NCI-H2029 treated with DMSO at 0.1 percent for 48 hours (cell line): Measurements from ENCODE around the gene C19orf38.

Experiments used
- DNase-seq: peaks from one replicate; lab custom pipeline; 2025; lab: John Stamatoyannopoulos, UW

Gene C19orf38, protein sequence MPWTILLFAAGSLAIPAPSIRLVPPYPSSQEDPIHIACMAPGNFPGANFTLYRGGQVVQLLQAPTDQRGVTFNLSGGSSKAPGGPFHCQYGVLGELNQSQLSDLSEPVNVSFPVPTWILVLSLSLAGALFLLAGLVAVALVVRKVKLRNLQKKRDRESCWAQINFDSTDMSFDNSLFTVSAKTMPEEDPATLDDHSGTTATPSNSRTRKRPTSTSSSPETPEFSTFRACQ

DNA sequence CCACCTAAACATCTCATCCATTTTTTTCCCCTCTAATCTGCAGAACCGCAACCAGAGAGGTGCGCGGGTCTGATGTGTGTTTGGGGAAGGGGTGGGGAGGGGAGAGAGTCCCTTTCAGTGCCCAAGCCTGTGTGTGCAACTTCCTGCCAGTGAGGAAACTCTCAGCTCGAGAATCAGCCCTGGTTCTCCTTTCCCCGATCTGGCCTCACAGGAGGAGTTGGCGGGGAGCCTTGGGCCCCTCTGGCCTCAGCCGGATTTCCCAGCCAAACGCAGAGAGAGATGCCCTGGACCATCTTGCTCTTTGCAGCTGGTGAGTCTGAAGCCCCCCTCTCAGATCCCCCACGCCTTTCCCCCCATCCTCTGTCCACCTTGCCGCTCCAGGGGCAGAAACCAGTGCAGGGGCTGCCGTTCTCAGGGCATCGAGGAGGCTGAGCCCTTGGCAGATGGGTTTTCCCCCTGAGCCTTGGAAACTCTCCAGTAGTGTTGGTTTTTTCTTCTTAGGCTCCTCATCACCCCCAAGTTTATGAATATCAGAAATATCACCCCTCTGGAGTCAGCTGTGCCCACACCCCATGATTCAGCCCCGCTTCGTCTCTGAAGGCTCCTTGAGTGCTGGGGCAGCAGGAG is at the start of gene C19orf38:
TSS of gene C19orf38 (plus strand) at position 186 of the 627 bp plus-strand sequence. CDS start at position 280, 94 bp downstream.
- DNase-seq: no peak

DNA sequence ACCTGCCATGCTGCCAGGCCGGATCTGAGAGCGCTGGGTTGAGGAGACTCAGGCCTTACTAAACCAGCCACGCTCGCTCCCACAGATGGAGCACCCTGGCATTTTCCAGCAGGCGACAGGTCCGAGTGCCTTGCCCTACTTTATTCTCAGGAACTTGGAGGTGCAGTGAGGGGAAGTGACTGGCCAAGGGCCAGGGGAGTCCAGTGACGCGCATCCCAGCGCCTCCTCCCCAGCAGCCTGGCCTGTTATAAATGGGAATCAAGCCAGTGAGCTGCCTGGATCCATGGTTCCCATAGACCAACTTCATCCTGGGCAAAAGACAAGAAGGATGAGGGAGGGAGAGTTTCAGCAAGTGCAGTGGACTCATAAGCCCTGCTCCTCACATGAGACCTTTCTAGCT is 47.7 kb upstream of the C19orf38 start:
- DNase-seq: no peak

DNA sequence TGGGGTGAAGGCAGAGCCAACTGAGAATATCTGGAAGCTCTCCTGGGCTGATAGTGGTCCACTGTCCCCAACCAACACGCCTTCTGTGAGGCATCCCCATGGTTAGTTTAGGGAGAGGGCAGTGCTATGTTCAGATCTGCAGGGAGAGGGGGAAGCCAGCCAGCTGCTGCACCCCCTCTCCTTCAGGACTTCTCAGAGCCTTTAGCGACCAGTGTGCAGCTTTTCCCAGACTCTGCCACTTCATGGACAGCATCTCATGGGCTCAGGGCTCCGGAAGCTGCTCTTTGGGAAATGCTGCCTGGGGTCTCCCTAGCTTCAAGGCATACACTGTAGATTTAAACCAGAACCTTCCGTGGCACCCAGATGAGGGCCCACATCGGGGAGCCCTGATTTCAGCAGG is 45.7 kb upstream of the C19orf38 start:
- no peak for DNase-seq

DNA sequence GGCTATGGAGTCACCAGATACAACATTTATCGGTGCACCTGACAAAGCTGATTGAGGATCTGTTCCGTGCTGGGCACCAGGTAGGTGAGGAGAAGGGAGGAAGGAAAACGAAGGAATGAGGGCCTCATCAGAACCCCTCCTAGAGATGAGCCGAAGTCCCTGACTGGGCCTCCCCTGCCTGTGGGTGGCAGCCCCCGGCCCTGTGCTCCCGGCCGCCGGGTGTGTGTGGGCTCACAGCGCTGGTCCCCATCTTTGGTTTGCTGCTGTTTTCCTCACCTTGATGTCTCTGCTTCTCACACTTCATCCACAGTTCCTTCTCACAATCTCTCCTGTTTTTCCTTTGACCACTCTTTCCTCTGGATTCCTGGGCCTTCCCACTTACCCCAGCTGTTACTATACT is 45.0 kb upstream of the C19orf38 start:
- DNase-seq: no peak

DNA sequence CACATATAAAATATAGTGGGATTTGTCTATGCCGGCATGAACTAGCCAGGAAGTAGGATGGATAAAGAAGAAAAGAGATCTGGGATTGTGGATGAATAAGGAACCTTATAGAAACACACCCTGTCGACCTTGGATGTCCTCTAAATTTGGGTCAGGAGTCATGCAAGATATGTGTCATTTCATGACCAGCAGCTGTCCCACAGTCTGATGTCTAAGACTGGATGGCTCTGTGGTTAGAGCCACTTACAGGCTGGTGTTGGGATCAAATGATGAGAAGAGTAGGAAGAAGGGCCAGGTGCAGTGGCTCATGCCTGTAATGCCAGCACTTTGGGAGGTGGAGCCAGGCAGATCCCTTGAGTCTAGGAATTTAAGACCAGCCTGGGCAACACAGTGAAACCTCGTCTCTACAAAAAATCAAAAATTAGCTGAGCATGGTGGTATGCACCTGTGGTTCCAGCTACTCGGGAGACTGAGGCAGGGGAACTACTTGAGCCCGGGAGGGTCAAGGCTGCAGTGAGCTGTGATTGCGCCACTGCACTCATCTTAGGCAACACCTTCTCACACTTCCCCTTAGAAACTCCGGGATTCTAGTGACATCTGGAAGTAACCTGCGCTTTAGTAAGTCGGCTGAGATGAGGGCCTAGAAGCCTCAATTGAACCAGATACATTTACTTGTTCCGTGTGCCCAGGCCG is 43.0 kb upstream of the C19orf38 start:
- DNase-seq: no peak

DNA sequence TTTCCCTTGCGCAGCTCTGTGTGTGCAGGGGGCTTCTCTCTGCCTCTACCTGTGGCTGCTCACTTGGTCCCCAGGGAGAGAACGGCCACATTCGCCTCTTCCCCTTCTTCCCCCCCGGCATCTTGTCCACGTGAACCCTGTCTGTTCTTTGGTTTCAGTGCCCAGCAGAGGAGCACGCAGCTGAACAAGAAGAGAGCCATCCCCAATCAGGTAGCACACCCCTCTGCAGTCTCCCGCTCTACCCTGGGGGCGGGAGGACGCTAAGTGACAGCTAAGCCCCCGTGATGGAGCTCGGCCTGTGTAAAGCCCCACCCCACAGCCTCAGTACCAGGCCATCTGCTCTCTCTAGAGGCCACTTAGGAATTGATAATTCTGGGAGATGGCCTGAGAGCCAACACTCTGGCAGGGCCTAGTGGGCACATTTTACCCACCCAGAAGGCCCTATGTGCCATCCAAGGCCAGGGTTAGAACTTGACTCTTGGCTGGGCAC is 42.4 kb upstream of the C19orf38 start:
- DNase-seq: no peak

DNA sequence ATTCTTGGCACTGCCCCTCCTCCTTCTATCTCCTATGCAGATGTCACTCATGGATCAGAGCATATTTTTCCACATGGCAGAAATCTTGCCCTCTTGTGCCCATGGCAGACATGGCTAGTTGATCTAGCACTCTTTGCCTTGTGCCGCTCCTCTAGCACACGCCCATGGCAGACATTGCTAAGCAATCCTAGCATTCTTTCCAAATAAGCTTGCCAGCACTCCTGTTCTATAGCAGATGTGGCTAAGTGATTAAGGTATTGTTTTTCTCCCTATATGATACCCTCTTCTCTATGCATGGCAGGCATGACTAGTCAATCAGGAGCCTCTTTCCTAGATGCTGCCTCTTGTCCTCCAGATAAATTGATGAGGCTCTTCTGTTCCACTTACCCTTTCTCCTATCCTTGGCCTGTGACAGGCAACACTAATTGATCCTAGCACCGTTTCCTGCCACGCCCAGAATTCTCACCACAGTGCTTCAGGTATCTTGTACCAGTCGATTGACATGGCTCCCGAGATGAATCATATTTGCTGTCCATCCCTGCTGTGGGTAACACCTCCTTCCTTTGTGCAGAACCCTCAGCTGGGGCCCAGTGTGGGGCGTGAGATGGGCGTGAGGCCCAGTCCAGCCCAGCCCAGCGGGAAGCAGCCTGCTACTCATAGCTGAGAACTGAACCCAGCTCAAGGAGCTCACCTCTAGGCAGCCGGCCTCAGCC is 39.1 kb upstream of the C19orf38 start:
- DNase-seq: no peak

DNA sequence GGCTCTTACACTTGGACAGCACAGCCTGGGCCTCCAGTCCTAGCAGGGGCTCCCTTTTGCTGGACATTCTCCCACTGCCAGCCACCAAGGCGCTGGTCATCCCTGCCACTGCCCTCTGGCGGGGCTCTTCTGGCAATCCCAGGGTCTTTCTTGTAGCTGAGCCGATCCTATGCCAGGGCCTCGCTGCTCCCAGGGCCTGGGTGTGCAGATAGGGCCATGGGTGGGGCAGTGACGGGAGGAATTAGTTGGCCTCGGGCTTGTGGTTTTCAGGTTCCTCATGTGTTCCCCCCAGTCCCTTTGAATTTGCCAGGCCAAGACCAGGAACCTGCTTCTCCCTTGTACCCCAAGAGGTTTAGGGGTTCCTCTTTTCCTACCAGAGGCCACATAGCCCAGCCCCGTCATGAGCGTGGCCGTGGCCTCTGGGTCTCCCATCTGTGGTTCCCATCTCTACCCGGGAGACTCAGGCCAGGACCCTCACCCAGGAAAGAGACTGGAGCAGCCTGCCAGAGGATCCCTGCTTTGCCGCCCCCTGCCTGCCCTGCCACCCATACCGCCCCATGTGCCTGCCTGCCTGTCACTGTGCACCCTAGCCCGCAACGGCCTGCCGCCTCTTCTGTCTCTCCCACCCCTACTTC is 38.4 kb upstream of the C19orf38 start:
- no peak for DNase-seq

DNA sequence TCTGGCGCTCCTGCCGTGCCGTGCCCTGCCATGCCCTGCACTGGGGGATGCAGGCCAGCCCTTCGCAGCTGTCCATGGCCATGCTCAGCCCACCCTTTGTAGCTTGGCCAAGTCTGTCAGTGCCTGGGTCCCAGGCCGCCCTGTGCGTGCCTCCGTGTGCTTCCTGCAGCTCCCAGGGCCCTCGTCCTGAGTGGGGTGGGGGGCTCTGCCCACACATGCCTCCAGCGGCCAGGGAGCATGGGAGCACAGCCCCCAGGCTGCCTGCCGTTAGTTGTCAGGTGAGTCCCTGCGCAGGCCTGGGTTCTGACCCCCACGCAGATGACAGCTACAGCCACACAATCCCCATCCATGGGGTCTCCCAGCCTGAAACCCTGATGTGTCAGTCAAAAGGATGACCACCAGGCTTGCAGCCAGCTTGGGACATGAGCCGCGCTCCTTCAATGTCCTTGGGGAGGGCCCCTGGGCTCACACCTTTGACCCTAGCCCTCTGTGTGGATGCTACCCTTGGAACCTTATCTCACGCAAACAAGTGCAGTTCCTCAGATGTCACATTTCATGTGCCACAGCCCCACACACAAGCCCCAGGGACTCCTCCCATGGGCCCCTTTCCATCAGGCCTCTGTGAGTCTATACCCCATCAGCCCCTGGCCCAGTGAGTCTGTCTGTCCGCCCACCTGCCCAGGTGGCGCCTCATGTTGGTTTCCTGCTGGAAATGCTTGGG is 36.7 kb upstream of the C19orf38 start:
- no peak for DNase-seq

DNA sequence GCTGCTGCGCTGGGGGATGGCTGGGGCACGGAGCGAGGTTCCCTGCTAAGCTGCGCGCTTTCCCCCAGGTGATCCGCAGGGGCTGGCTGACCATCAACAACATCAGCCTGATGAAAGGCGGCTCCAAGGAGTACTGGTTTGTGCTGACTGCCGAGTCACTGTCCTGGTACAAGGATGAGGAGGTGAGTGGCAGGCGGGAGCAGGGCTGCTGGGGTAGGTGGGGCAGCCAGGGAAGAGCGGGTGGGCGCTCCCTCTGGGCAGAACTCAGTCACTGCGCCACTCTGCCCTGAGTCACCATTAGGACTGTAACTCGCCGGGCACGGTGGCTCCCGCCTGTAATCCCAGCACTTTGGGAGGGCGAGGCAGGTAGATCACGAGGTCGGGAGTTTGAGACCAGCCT is 36.0 kb upstream of the C19orf38 start:
- DNase-seq: no peak

DNA sequence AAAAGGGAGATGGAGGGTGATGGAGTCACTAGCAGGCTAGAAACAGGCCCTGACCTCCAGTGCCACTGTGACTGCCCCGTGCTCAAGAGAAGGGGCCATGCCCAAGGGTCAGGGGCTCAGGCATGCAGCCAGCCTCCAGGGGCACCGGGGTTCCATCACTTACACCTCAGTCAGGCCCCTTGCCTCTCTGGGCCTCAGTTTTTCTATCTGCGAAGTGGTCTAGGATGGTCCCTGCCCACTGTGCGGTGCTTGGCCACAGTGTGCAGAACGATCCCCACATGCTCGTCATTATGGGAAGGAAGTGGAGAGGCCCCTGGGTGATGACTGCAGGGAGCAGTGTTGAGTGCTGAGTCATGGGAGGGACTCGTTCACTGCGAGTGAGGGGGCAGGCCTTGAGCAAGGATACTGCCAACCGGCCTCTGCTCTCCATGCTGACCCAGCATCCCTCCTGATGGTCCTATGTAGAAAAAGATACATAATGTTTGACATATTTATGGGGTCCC is 35.3 kb upstream of the C19orf38 start:
- no peak for DNase-seq

DNA sequence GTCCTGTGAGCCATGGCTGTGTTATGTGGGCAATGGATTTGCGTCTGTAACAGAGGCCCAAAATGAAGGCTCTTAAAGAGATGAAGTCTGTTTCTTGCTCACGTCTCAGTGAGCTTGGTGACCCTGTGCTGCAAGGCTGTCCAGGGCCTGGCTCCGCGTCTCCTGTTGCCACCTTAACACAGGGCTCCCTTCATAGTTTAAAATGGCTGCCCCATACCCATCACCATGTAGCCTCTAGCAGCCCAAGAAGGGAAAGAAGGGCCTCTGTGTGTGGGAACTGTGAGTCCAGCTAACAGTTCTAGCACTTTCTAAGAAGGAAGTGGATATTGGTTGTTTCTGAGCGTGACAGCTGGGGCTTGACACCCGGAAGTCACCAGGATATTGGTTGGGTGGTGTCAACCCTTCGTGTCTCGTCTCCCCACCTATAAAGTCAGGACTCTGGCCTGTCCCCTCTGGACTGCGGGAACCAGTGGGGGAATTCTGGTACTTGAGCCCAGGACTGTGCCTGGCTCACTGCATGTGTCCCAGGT is 33.1 kb upstream of the C19orf38 start:
- DNase-seq: no peak

DNA sequence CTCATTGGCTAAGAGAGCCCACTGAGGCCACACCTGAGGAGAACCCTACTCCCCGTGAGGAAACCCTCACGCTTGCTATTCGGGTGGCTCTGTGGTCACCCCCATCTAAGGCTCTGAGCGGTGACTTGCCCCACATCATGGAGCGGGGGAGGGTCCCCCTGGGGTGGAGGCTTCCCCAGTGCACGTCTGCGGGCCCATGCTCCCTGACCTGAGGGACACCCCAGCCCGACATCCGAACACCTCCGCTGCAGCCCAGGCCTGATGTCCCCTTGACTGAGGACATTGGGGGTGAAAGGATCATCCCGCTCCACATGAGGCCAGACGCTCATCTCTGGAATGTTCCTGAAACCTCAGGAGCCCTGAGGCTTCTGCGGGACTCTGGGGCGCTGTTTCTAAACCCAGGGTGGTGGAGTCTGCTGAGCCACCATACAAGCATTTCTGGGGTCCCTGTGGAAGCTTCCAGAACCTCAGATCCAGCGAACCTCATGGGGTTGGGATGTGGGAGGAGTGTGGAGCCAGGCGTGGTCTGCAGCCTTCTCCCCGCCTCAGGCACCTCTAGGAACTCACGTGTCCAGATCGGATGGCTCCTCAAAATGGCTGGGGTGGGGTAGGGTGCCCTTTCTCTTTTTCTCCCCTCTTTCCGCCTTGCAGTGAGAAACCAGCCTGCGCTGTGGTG is 32.1 kb upstream of the C19orf38 start:
- DNase-seq: no peak

DNA sequence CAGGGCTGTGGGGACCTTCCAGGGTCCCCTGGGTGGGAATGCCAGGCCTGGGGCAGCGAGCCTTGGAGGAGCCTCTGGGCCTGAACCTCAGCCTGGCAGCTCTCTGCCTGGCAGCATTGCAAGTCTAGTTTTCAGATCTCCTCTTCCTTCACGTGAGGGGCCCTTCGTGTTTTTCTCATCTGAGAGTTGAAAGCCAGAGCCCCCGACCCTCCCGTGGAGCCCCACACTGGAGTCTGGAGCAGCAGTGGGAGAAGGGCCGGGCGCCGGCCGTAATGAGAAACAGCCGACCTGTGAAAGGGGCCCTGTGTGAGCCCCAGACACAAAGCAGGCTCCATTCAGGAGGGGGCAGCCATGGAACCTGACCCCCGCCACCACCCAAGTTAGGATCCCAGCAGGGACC is 31.5 kb upstream of the C19orf38 start:
- no peak for DNase-seq

DNA sequence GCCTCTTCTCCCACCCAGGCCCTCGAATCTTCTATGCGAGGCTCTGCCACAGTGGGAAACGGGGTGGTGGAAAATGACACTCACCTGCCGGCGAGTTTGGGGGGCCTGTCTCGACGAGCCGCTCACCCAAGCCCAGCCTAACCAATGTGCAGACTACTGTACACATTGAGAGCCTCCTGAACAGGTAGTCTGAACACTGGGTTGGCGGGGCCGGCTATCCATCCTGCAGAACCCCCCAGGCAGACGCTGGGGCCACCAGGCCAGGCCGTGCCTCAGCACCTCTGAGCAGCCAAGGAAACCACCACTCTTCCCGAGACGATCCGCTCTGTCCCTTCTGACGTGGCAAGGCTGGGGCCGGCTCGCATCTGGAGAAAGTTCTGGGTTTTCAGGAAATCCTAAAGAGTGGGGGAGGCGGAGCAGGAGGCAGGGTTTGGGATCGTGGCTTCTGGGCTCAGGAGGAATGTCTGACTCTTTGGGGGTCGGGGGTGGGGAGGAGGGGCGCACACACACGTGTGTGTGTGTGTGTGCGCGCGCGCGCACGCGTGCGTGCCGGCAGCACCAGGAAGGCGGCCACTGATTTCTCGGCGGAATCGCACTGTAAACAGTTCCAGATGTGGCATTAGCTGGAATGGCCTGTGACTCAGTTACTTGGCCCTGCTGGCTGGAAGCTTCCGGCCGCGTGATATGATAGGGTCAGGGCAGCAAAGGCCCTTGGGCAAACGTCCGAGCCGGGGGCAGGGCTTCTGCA is 30.8 kb upstream of the C19orf38 start:
- DNase-seq: no peak

DNA sequence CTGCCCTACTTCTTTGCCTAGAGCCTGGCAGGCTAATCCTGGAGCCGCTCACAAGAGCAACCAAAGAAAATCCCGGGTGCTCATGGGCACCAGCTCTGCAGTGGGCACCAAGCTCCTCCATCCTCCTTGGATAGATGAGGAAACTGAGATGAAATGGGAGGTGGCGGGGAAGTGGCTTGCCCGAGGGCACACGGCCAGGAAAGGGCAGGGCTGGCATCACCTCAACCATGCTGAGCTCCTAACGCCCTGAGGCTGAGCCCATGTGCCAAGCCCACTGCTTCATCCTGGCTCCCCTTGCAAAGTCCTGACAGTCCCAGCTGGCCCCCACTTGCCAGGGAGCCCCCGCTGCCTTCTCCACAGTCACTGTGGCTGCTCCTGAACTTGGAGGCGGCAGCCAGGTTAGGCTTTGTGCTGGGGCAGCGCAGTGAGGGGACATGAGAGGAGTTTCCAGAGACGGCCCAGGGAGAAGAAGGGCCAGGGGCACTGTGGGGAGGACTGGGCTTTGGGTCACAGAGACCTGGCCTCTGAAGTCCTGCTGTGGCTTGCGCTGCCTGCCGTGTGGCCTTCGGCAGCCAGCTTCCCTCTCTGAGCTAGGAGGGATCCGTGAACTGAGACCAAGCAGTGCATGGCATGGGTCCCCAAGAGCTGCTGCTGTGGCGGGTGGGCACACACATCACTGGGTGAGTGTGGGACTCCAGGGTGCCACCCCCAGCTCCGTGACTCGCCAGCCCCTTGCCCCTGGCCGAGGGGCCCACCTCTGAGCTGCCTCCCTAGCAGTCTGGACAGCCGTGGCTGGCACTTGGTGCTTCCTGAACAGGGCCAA is 29.7 kb upstream of the C19orf38 start:
- no peak for DNase-seq

DNA sequence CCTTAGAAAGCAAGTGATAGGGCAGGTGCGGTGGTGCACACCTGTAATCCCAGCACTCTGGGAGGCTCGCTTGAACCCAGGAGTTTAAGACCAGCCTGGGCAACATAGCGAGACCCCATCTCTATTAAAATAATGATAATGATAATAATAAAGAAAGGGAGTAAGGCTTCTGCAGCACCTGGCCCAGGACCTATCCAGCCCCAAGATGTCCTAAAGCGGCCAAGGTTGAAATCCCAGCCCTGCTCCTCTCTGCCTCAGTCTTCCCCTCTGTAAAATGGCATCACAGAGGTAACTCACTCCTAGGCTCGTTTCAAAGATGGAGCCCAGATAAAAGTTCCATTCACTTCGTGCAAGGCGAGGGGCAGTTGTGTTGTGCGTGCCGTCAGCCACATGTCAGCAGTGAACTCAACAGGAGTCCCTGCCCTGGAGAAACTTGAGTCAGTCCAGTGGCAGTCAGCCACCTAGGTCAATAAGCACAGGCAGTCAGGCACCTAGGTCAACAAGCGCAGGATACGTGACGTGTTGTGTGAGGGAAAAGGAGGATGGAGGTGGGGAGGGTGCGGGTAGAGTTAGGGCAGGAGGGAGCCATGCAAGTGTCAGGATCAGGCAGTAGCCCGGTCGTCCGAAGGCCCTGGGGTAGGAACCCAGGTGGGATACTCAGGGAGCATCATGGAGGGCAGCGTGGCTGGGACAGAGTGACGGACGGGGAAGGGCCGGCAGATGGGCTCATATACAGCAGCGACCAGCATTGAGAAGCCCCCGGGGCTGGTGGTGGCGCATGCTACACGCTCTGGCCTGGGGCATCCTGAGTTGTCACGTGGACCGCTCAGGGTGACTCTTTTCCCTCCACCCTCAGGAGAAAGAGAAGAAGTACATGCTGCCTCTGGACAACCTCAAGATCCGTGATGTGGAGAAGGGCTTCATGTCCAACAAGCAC is 28.8 kb upstream of the C19orf38 start:
- no peak for DNase-seq

DNA sequence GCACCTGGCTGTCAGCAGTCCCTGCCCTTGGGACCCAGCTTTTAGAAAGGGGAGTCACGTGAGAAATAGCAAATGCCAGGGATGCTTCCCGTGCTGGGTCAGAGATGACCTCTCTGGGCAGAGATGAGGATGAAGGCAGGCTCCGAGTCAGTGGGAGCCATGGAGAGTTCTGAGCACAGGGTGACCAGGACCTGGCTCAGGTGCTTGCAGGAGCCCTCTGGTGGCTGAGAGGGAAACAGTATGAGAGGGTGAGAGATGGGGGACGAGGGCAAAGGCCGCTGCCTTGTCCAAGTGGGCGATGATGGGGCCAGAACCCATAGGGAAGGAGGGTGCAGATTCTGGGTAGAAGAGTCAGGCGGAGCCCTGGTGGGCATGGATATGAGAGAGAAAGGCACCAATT is 28.0 kb upstream of the C19orf38 start:
- no peak for DNase-seq
